HEK293 (cell line): ENCODE measurements around the gene TOM1L2.
A peak's percentile ranks its signal among the peaks of the same experiment; 100 is the strongest.

ENCODE experiments used
- ATF2 ChIP-seq: fragments of 450-650 bp; formaldehyde crosslinking; IDR thresholded peaks from 2 replicates; pipeline ENCODE4 v1.5.1; 2016; ENCODE audit warnings: missing biosample characterization, missing genetic modification characterization, low read depth
- CTCF ChIP-seq: fragments of 450-650 bp; formaldehyde crosslinking; IDR thresholded peaks from 2 replicates; pipeline ENCODE4 v1.5.1; 2016; ENCODE audit warnings: missing biosample characterization, missing genetic modification characterization
- KLF1 ChIP-seq: fragments of 450-650 bp; formaldehyde crosslinking; IDR thresholded peaks from 2 replicates; pipeline ENCODE4 v1.5.1; 2016; ENCODE audit warnings: missing biosample characterization, missing genetic modification characterization
- PRDM2 ChIP-seq: fragments of 450-650 bp; formaldehyde crosslinking; IDR thresholded peaks from 2 replicates; pipeline ENCODE4 v1.5.1; 2016; ENCODE audit warnings: missing biosample characterization, missing genetic modification characterization, borderline replicate concordance
- PRDM6 ChIP-seq: fragments of 450-650 bp; formaldehyde crosslinking; IDR thresholded peaks from 2 replicates; pipeline ENCODE4 v1.5.1; 2017; ENCODE audit warnings: missing biosample characterization, missing genetic modification characterization
- SCRT1 ChIP-seq: fragments of 450-650 bp; formaldehyde crosslinking; IDR thresholded peaks from 2 replicates; pipeline ENCODE4 v1.5.1; 2016; ENCODE audit warnings: missing biosample characterization, missing genetic modification characterization, borderline replicate concordance
- YY1 ChIP-seq: fragments of 450-650 bp; formaldehyde crosslinking; IDR thresholded peaks from 2 replicates; pipeline ENCODE4 v1.5.1; 2018; ENCODE audit warnings: missing biosample characterization, missing genetic modification characterization
- YY2 ChIP-seq: fragments of 450-650 bp; formaldehyde crosslinking; IDR thresholded peaks from 2 replicates; pipeline ENCODE4 v1.5.1; 2016; ENCODE audit warnings: missing biosample characterization, missing genetic modification characterization
- ZNF214 ChIP-seq: fragments of 450-650 bp; formaldehyde crosslinking; IDR thresholded peaks from 2 replicates; pipeline ENCODE4 v1.5.1; 2017; ENCODE audit warnings: missing biosample characterization, mild to moderate bottlenecking, missing genetic modification characterization, borderline replicate concordance
- ZNF416 ChIP-seq: fragments of 450-650 bp; formaldehyde crosslinking; IDR thresholded peaks from 2 replicates; pipeline ENCODE4 v1.5.1; 2016; ENCODE audit warnings: missing biosample characterization, missing genetic modification characterization
- ZNF449 ChIP-seq: fragments of 450-650 bp; formaldehyde crosslinking; IDR thresholded peaks from 2 replicates; pipeline ENCODE4 v1.5.1; 2017; ENCODE audit warnings: missing biosample characterization, mild to moderate bottlenecking, missing genetic modification characterization, moderate library complexity
- ZNF585B ChIP-seq: fragments of 450-650 bp; formaldehyde crosslinking; IDR thresholded peaks from 2 replicates; pipeline ENCODE4 v1.5.1; 2016; ENCODE audit warnings: missing biosample characterization, missing genetic modification characterization
- ZNF776 ChIP-seq: fragments of 450-650 bp; formaldehyde crosslinking; IDR thresholded peaks from 2 replicates; pipeline ENCODE4 v1.5.0; 2017; ENCODE audit warnings: missing biosample characterization, missing genetic modification characterization, borderline replicate concordance
- TF ChIP-seq, protein P1 (sequence below): fragments of 450-650 bp; formaldehyde crosslinking; IDR thresholded peaks from 2 replicates; pipeline ENCODE4 v1.5.1; 2016; ENCODE audit warnings: missing biosample characterization, missing genetic modification characterization, borderline replicate concordance
- TF ChIP-seq, protein P2 (sequence below): fragments of 450-650 bp; formaldehyde crosslinking; IDR thresholded peaks from 2 replicates; pipeline ENCODE4 v1.5.1; 2016; ENCODE audit warnings: missing biosample characterization, missing genetic modification characterization
- TF ChIP-seq, protein P3 (sequence below): sonication (generic); formaldehyde crosslinking; IDR thresholded peaks from 2 replicates; pipeline ENCODE4 v1.8.1; 2022; ENCODE audit warnings: mild to moderate bottlenecking, moderate library complexity, missing genetic modification reagents
- TF ChIP-seq, protein P4 (sequence below): fragments of 450-650 bp; IDR thresholded peaks from 2 replicates; pipeline ENCODE4 v1.5.1; 2018; ENCODE audit warnings: missing biosample characterization, missing genetic modification characterization

TOM1L2 gene

DNA sequence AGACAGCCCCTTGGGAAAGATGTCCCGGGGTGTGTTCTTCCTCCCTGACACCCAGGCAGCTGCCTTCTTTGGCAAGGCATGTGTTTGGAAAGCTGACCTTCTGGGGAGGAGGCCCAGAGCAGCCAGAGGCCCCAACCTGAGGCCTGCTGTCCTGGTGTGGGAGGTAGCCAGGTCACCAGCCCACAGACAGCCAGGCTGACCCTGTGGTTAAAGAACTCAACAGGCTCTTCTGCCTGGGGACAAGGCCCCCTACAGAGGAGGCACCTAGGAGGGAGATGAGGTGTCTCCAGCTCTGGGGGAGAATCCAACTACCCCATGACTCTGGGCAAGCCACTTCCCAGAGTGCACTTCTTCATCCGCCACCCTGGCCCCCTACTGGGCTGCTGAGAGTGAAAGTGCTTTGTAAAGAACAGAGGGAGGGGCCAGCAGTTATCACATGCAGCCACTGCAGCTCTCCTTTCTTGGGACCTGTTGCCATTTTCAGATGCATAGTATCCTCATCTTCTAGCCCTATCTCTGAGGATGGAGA, 122.3 kb downstream of the TOM1L2 start (continued):
- TF ChIP-seq KLF1 (tag by site-specific recombination) (peak; percentile 28; the same call in 1 of the 2 replicates), ZNF416 (tag by site-specific recombination) (no peak), ZNF214 (tag by site-specific recombination) (no peak), CTCF (tag by site-specific recombination) (no peak; the same call in 1 of the 2 replicates), YY2 (tag by site-specific recombination) (no peak), PRDM2 (tag by site-specific recombination) (no peak), ZNF449 (tag by site-specific recombination) (no peak), ZNF776 (tag by site-specific recombination) (no peak), ATF2 (tag by site-specific recombination) (no peak), SCRT1 (tag by site-specific recombination) (peak; percentile 93), ZNF585B (tag by site-specific recombination) (no peak), PRDM6 (no peak), YY1 (tag by site-specific recombination) (0 out of 2 replicates have a peak, but pooled peaks have one; percentile 11)
- TF ChIP-seq, protein P1, sequence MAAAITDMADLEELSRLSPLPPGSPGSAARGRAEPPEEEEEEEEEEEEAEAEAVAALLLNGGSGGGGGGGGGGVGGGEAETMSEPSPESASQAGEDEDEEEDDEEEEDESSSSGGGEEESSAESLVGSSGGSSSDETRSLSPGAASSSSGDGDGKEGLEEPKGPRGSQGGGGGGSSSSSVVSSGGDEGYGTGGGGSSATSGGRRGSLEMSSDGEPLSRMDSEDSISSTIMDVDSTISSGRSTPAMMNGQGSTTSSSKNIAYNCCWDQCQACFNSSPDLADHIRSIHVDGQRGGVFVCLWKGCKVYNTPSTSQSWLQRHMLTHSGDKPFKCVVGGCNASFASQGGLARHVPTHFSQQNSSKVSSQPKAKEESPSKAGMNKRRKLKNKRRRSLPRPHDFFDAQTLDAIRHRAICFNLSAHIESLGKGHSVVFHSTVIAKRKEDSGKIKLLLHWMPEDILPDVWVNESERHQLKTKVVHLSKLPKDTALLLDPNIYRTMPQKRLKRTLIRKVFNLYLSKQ (tag by site-specific recombination): no peak
- TF ChIP-seq, protein P2, sequence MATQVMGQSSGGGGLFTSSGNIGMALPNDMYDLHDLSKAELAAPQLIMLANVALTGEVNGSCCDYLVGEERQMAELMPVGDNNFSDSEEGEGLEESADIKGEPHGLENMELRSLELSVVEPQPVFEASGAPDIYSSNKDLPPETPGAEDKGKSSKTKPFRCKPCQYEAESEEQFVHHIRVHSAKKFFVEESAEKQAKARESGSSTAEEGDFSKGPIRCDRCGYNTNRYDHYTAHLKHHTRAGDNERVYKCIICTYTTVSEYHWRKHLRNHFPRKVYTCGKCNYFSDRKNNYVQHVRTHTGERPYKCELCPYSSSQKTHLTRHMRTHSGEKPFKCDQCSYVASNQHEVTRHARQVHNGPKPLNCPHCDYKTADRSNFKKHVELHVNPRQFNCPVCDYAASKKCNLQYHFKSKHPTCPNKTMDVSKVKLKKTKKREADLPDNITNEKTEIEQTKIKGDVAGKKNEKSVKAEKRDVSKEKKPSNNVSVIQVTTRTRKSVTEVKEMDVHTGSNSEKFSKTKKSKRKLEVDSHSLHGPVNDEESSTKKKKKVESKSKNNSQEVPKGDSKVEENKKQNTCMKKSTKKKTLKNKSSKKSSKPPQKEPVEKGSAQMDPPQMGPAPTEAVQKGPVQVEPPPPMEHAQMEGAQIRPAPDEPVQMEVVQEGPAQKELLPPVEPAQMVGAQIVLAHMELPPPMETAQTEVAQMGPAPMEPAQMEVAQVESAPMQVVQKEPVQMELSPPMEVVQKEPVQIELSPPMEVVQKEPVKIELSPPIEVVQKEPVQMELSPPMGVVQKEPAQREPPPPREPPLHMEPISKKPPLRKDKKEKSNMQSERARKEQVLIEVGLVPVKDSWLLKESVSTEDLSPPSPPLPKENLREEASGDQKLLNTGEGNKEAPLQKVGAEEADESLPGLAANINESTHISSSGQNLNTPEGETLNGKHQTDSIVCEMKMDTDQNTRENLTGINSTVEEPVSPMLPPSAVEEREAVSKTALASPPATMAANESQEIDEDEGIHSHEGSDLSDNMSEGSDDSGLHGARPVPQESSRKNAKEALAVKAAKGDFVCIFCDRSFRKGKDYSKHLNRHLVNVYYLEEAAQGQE (tag by site-specific recombination): no peak
- TF ChIP-seq, protein P3, sequence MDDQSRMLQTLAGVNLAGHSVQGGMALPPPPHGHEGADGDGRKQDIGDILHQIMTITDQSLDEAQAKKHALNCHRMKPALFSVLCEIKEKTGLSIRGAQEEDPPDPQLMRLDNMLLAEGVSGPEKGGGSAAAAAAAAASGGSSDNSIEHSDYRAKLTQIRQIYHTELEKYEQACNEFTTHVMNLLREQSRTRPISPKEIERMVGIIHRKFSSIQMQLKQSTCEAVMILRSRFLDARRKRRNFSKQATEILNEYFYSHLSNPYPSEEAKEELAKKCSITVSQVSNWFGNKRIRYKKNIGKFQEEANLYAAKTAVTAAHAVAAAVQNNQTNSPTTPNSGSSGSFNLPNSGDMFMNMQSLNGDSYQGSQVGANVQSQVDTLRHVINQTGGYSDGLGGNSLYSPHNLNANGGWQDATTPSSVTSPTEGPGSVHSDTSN (CRISPR knock-in tag): no peak
- TF ChIP-seq, protein P4, sequence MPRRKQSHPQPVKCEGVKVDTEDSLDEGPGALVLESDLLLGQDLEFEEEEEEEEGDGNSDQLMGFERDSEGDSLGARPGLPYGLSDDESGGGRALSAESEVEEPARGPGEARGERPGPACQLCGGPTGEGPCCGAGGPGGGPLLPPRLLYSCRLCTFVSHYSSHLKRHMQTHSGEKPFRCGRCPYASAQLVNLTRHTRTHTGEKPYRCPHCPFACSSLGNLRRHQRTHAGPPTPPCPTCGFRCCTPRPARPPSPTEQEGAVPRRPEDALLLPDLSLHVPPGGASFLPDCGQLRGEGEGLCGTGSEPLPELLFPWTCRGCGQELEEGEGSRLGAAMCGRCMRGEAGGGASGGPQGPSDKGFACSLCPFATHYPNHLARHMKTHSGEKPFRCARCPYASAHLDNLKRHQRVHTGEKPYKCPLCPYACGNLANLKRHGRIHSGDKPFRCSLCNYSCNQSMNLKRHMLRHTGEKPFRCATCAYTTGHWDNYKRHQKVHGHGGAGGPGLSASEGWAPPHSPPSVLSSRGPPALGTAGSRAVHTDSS: no peak
